Panc1 (cell line): ENCODE data around the gene RAD52. TPM values are rescaled to one million over a fixed set of nuclear protein-coding genes. Genes with fewer than 3 reads are reported as not detected.

Experiments
- ATAC-seq: fragments of 200-7000 bp; cut with Tn5 transposase; 2 replicates; pipeline ENCODE4 v1.9.1; 2020; ENCODE audit warnings: mild to moderate bottlenecking, moderate library complexity
- BruUV-seq: library from RNA; stranded (reverse); fragments of 400-500 nt; replicated peaks from 2 replicates; lab custom pipeline; 2021; lab: Mats Ljungman, UMichigan
- CTCF ChIA-PET: fragments of 300-600 bp; sonication (Branson Sonifier 250); formaldehyde crosslinking; loops from one replicate; lab custom pipeline; 2022; ENCODE audit warnings: antibody characterized with exemption; lab: Charles Lee
- POLR2A ChIA-PET: fragments of 300-600 bp; sonication (Branson Sonifier 250); formaldehyde crosslinking; loops from one replicate; lab custom pipeline; 2022; ENCODE audit warnings: antibody characterized with exemption; lab: Charles Lee
- DNase-seq: peaks from one replicate; pipeline ENCODE4 v3.0.0-alpha.2; 2010; ENCODE audit warnings: low read depth, low spot score
- H3K27ac ChIP-seq: 2 replicates; pipeline ENCODE4 v1.5.1; 2011; ENCODE audit warnings: mild to moderate bottlenecking, low read length, inconsistent platforms
- H3K27me3 ChIP-seq: fragments of 200-500 bp; sonication (Bioruptor generic); 2 replicates; pipeline ENCODE4 v1.6.0; 2014; ENCODE audit warnings: low read length, inconsistent platforms; ENCODE audit not compliant: control insufficient read depth, insufficient read depth
- H3K36me3 ChIP-seq: fragments of 200-500 bp; sonication (Bioruptor generic); 2 replicates; pipeline ENCODE4 v1.5.1; 2014; ENCODE audit warnings: inconsistent platforms, mild to moderate bottlenecking, low read length, moderate library complexity; ENCODE audit not compliant: control insufficient read depth, insufficient read depth
- H3K4me1 ChIP-seq: 2 replicates; pipeline ENCODE4 v1.5.1; 2011; ENCODE audit warnings: inconsistent platforms, mild to moderate bottlenecking, low read length, moderate library complexity; ENCODE audit not compliant: control insufficient read depth, insufficient read depth
- H3K4me3 ChIP-seq, 2 experiments: 2 replicates each; pipeline ENCODE4 v1.5.1; 2011 to 2012; ENCODE audit warnings: low read depth in 2 of 2, low read length in 2 of 2, mild to moderate bottlenecking in 2 of 2, inconsistent platforms in 1 of 2, moderate library complexity in 1 of 2
- H3K9me3 ChIP-seq: fragments of 200-500 bp; sonication (Bioruptor generic); 2 replicates; pipeline ENCODE4 v1.5.1; 2014; ENCODE audit warnings: low read depth, mild to moderate bottlenecking, inconsistent platforms, low read length, moderate library complexity; ENCODE audit not compliant: control insufficient read depth, insufficient read depth
- CTCF ChIP-seq: fragments of 450-650 bp; IDR thresholded peaks from 2 replicates; pipeline ENCODE4 v1.5.1; 2017; ENCODE audit warnings: mild to moderate bottlenecking
- POLR2AphosphoS5 ChIP-seq: IDR thresholded peaks from 2 replicates; pipeline ENCODE4 v1.6.1; 2012; ENCODE audit warnings: mild to moderate bottlenecking, low read depth, low read length, moderate library complexity
- SIN3A ChIP-seq: IDR thresholded peaks from 2 replicates; pipeline ENCODE4 v1.6.1; 2012; ENCODE audit warnings: low read depth, mild to moderate bottlenecking, low read length, moderate library complexity, borderline replicate concordance; ENCODE audit not compliant: insufficient read depth
- TCF7L2 ChIP-seq: IDR thresholded peaks from 2 replicates; pipeline ENCODE4 v1.6.1; 2011; ENCODE audit warnings: mild to moderate bottlenecking, low read depth, low read length, inconsistent platforms
- in situ Hi-C: cut with HindIII; loops from 2 replicates; pipeline ENCODE4 v1.10.0; 2016; ENCODE audit warnings: low sequenced_read_pairs, low pct_unique_long_range_greater_than_20kb
- intact Hi-C: fragments of 100-400 bp; cut with micrococcal nuclease; formaldehyde crosslinking; loops from one replicate; pipeline ENCODE4 v1.10.0; 2022; ENCODE audit not compliant: unreplicated experiment
- total RNA-seq: library from RNA; stranded (reverse); gene quantifications from one replicate; pipeline ENCODE4 v1.2.1, GENCODE V29; 2021; ENCODE audit not compliant: unreplicated experiment
- TF ChIP-seq, protein P1 (sequence below), 2 experiments: IDR thresholded peaks; 2 replicates each; pipeline ENCODE4 v1.6.1; 2011 to 2012; ENCODE audit warnings: low read depth in 2 of 2, control low read depth in 1 of 2, low read length in 1 of 2, mild to moderate bottlenecking in 1 of 2, moderate library complexity in 1 of 2; ENCODE audit not compliant: insufficient read depth in 1 of 2

RAD52 gene
- total RNA-seq, 1 experiment from 2014 or later: 15.8 TPM

- DNase-seq (no peak), ATAC-seq (no peak)
- no peaks in the 10 kb centered on the region; the same call in 1 of the 2 replicates for H3K4me1 ChIP-seq
- H3K9me3 ChIP-seq: no peaks in the 10 kb centered on the region
- no peak overlapping the region for H3K4me3 ChIP-seq
- intact Hi-C loops: no loop called here
- in situ Hi-C loops: no loop called here
- no peak overlapping the region for H3K27ac ChIP-seq
- no peaks in the 10 kb centered on the region for H3K27me3 ChIP-seq
- H3K36me3 ChIP-seq: peaks cover 20% of the 10 kb centered on the region
- no peak for TF ChIP-seq CTCF
- no TSS peak for BruUV-seq
- ChIA-PET CTCF (no interaction called here), POLR2A (no interaction called here)
Measured at GRCh38 chr12:911191-911826, 38.2 kb downstream of the RAD52 start.

GRCh38 chr12:910416-910815, 39.1 kb downstream of the RAD52 start:
- TF ChIP-seq TCF7L2: no peak
- TF ChIP-seq SIN3A: no peak
- no peak for TF ChIP-seq CTCF
- no peak for TF ChIP-seq POLR2AphosphoS5
- TF ChIP-seq, protein P1, sequence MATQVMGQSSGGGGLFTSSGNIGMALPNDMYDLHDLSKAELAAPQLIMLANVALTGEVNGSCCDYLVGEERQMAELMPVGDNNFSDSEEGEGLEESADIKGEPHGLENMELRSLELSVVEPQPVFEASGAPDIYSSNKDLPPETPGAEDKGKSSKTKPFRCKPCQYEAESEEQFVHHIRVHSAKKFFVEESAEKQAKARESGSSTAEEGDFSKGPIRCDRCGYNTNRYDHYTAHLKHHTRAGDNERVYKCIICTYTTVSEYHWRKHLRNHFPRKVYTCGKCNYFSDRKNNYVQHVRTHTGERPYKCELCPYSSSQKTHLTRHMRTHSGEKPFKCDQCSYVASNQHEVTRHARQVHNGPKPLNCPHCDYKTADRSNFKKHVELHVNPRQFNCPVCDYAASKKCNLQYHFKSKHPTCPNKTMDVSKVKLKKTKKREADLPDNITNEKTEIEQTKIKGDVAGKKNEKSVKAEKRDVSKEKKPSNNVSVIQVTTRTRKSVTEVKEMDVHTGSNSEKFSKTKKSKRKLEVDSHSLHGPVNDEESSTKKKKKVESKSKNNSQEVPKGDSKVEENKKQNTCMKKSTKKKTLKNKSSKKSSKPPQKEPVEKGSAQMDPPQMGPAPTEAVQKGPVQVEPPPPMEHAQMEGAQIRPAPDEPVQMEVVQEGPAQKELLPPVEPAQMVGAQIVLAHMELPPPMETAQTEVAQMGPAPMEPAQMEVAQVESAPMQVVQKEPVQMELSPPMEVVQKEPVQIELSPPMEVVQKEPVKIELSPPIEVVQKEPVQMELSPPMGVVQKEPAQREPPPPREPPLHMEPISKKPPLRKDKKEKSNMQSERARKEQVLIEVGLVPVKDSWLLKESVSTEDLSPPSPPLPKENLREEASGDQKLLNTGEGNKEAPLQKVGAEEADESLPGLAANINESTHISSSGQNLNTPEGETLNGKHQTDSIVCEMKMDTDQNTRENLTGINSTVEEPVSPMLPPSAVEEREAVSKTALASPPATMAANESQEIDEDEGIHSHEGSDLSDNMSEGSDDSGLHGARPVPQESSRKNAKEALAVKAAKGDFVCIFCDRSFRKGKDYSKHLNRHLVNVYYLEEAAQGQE (IDR thresholded peaks at IDR 0.05; ENCODE audit: insufficient read depth in 1 of 2, low read depth in 2 of 2, low read length in 1 of 2): no peak
- DNase-seq (no peak), ATAC-seq (no peak)
- in situ Hi-C loops: no loop called here
- intact Hi-C loops: no loop called here
- ChIA-PET POLR2A (no interaction called here), CTCF (no interaction called here)
- Histone ChIP-seq H3K27me3 (no peaks in the 10 kb centered on the region), H3K9me3 (no peaks in the 10 kb centered on the region), H3K4me3 (no peak overlapping the region), H3K36me3 (peaks cover 20% of the 10 kb centered on the region), H3K27ac (no peak overlapping the region), H3K4me1 (no peaks in the 10 kb centered on the region; the same call in 1 of the 2 replicates)
- no TSS peak for BruUV-seq
